HEK293 (cell line): ENCODE measurements around the gene C1QTNF1.

ENCODE experiments used
- CTCF ChIP-seq: fragments of 450-650 bp; formaldehyde crosslinking; IDR thresholded peaks from 2 replicates; pipeline ENCODE4 v1.5.1; 2016; ENCODE audit warnings: missing biosample characterization, missing genetic modification characterization
- KLF17 ChIP-seq: fragments of 450-650 bp; formaldehyde crosslinking; IDR thresholded peaks from 2 replicates; pipeline ENCODE4 v1.5.1; 2016; ENCODE audit warnings: missing biosample characterization, missing genetic modification characterization
- YY1 ChIP-seq: fragments of 450-650 bp; formaldehyde crosslinking; IDR thresholded peaks from 2 replicates; pipeline ENCODE4 v1.5.1; 2018; ENCODE audit warnings: missing biosample characterization, missing genetic modification characterization

- TF ChIP-seq CTCF (no peak), KLF17 (tag by site-specific recombination) (no peak), YY1 (tag by site-specific recombination) (no peak)
Observed at GRCh38 chr17:79090443-79091225, 66.7 kb downstream of the C1QTNF1 start.
